M059J (cell line): Measurements from ENCODE around the gene RNLS. TPM values are rescaled to one million over a fixed set of nuclear protein-coding genes. Genes with fewer than 3 reads are reported as not detected.
"Not testable (repeated sequence)": the region's sequence is repeated elsewhere in the genome, so short reads cannot be mapped to it uniquely, and the experiment has no call there.

Experiments
- DNase-seq: peaks from one replicate; pipeline ENCODE4 v3.0.0-alpha.2; 2012; ENCODE audit warnings: low read depth
- total RNA-seq: library from RNA; depleted of rRNA; stranded (reverse); fragments of >200 nt; shearing (Covaris generic); gene quantifications from 2 replicates; pipeline ENCODE4 v1.2.3, GENCODE V29; 2014

The RNLS gene
- total RNA-seq, 1 experiment from 2014 or later, result 22.8 TPM

- no peak for DNase-seq
Measured at GRCh38 chr10:88346144-88346977, 236.8 kb downstream of the RNLS start.

- no peak for DNase-seq
Measured at GRCh38 chr10:88343761-88344484, 239.2 kb downstream of the RNLS start.

- DNase-seq, result no peak
Measured at GRCh38 chr10:88342733-88343310, 240.3 kb downstream of the RNLS start.

GRCh38 chr10:88337134-88337533 lies 246.0 kb downstream of the RNLS start:
- no peak for DNase-seq

- no peak for DNase-seq
Measured at GRCh38 chr10:88336334-88336733, 246.8 kb downstream of the RNLS start.

- no peak for DNase-seq
Measured at GRCh38 chr10:88333248-88333630, 249.9 kb downstream of the RNLS start.

GRCh38 chr10:88332503-88333247 lies 250.4 kb downstream of the RNLS start:
- no peak for DNase-seq

- DNase-seq, result peak; percentile 59
Measured at GRCh38 chr10:88330174-88330573, 252.9 kb downstream of the RNLS start.

- DNase-seq, result no peak
Measured at GRCh38 chr10:88322324-88323063, 260.6 kb downstream of the RNLS start.

- no peak for DNase-seq
Measured at GRCh38 chr10:88319960-88320517, 263.1 kb downstream of the RNLS start.

GRCh38 chr10:88318803-88319202 lies 264.3 kb downstream of the RNLS start:
- no peak for DNase-seq

GRCh38 chr10:88317099-88317498 lies 266.0 kb downstream of the RNLS start:
- DNase-seq, result no peak

- no peak for DNase-seq
Measured at GRCh38 chr10:88316292-88316861, 266.7 kb downstream of the RNLS start.

- no peak for DNase-seq
Measured at GRCh38 chr10:88315755-88316154, 267.4 kb downstream of the RNLS start.

GRCh38 chr10:88314362-88314761 lies 268.8 kb downstream of the RNLS start:
- DNase-seq, result no peak

- no peak for DNase-seq
Measured at GRCh38 chr10:88313878-88314277, 269.2 kb downstream of the RNLS start.

- no peak for DNase-seq
Measured at GRCh38 chr10:88312855-88313254, 270.3 kb downstream of the RNLS start.

- no peak for DNase-seq
Measured at GRCh38 chr10:88311264-88311663, 271.9 kb downstream of the RNLS start.

- DNase-seq, result no peak
Measured at GRCh38 chr10:88309365-88309764, 273.8 kb downstream of the RNLS start.

- not testable (repeated sequence) for DNase-seq
Measured at GRCh38 chr10:88308361-88308760, 274.8 kb downstream of the RNLS start.

GRCh38 chr10:88299787-88300186 lies 283.3 kb downstream of the RNLS start:
- no peak for DNase-seq
